GM12878 (cell line): ENCODE measurements around the gene DLG1. TPM values are rescaled to one million over a fixed set of nuclear protein-coding genes. Genes with fewer than 3 reads are reported as not detected.

Experiments used
- ATAC-seq: fragments of 200-7000 bp; cut with Tn5 transposase; 3 replicates; pipeline ENCODE4 v1.9.1; 2020; ENCODE audit warnings: mild to moderate bottlenecking, moderate library complexity
- BruUV-seq: library from RNA; stranded (reverse); fragments of 400-500 nt; replicated peaks from 2 replicates; lab custom pipeline; 2021; lab: Mats Ljungman, UMichigan
- CTCF ChIA-PET: fragments of 300-600 bp; sonication (Branson Sonifier 250); formaldehyde crosslinking; extraction: SDS; loops from one replicate; lab custom pipeline; 2021; ENCODE audit warnings: inconsistent platforms; lab: Yijun Ruan, JAX
- POLR2A ChIA-PET: fragments of 350-600 bp; formaldehyde crosslinking; extraction: SDS; loops from one replicate; lab custom pipeline; 2021; ENCODE audit warnings: inconsistent platforms; lab: Charles Lee
- RAD21 ChIA-PET: fragments of 300-600 bp; sonication (Branson Sonifier 250); formaldehyde crosslinking; loops from one replicate; lab custom pipeline; 2023; ENCODE audit warnings: antibody characterized with exemption; ENCODE audit not compliant: unreplicated experiment; lab: Charles Lee
- SMC1A ChIA-PET: fragments of 300-600 bp; sonication (Branson Sonifier 250); formaldehyde crosslinking; loops from one replicate; lab custom pipeline; 2023; ENCODE audit not compliant: unreplicated experiment, uncharacterized antibody; lab: Charles Lee
- DNase-seq: peaks from one replicate; pipeline ENCODE4 v3.0.0-alpha.2; 2011; ENCODE audit warnings: low read depth, low spot score
- FAIRE-seq: peaks from 3 replicates; lab custom pipeline; 2011; peaks lifted over from hg19 to GRCh38; lab: Jason Lieb, UNC
- H2AFZ ChIP-seq: 2 replicates; pipeline ENCODE4 v1.6.0; 2011; ENCODE audit warnings: low read depth, low read length, control low read depth; ENCODE audit not compliant: control insufficient read depth
- H3K27ac ChIP-seq: 2 replicates; pipeline ENCODE4 v1.5.1; 2011; ENCODE audit warnings: control low read depth; ENCODE audit not compliant: control insufficient read depth, insufficient read depth
- H3K27me3 ChIP-seq, 2 experiments: replicated peaks in 1 of 2; 2 replicates each; pipeline versions ENCODE4 v1.6.0 to v1.6.1; 2011; ENCODE audit warnings: low read length in 1 of 2; ENCODE audit not compliant: control insufficient read depth in 2 of 2, insufficient read depth in 2 of 2
- H3K36me3 ChIP-seq, 2 experiments: 2 replicates each; pipeline ENCODE4 v1.5.1; 2011; ENCODE audit warnings: low read length in 1 of 2; ENCODE audit not compliant: control insufficient read depth in 2 of 2, insufficient read depth in 2 of 2
- H3K4me1 ChIP-seq: 2 replicates; pipeline ENCODE4 v1.6.1; 2011; ENCODE audit warnings: mild to moderate bottlenecking, low read length, moderate library complexity, mixed read lengths; ENCODE audit not compliant: control insufficient read depth, insufficient read depth
- H3K4me2 ChIP-seq: 2 replicates; pipeline ENCODE4 v1.6.0; 2011; ENCODE audit warnings: control low read depth; ENCODE audit not compliant: control insufficient read depth, insufficient read depth
- H3K4me3 ChIP-seq: fragments of 200-600 bp; sonication (generic); 2 replicates; pipeline ENCODE4 v1.5.1; 2016
- H3K79me2 ChIP-seq: 2 replicates; pipeline ENCODE4 v1.6.0; 2011; ENCODE audit warnings: low read length; ENCODE audit not compliant: control insufficient read depth, insufficient read depth
- H3K9ac ChIP-seq: 2 replicates; pipeline ENCODE4 v1.8.0; 2011; ENCODE audit warnings: low read length, control low read depth, mixed read lengths; ENCODE audit not compliant: control insufficient read depth, insufficient read depth
- H3K9me3 ChIP-seq: replicated peaks from 3 replicates; pipeline ENCODE4 v1.5.1; 2011; ENCODE audit warnings: mild to moderate bottlenecking, low read length; ENCODE audit not compliant: control insufficient read depth, insufficient read depth
- H4K20me1 ChIP-seq: 2 replicates; pipeline ENCODE4 v1.6.0; 2011; ENCODE audit not compliant: control insufficient read depth, insufficient read depth
- ATF2 ChIP-seq: IDR thresholded peaks from 2 replicates; pipeline ENCODE4 v1.6.1; 2012; ENCODE audit warnings: low read length, inconsistent platforms
- BMI1 ChIP-seq: fragments of 450-650 bp; IDR thresholded peaks from 2 replicates; pipeline ENCODE4 v1.6.1; 2016; ENCODE audit warnings: mild to moderate bottlenecking, moderate library complexity, borderline replicate concordance
- CHD2 ChIP-seq: IDR thresholded peaks from 2 replicates; pipeline ENCODE4 v1.6.1; 2011; ENCODE audit warnings: low read depth, low read length, improper control_type of control experiment, borderline replicate concordance
- EED ChIP-seq: sonication (generic); IDR thresholded peaks from 2 replicates; pipeline ENCODE4 v1.6.1; 2016; ENCODE audit warnings: antibody characterized with exemption, low read depth
- HCFC1 ChIP-seq: fragments of 150-350 bp; IDR thresholded peaks from 2 replicates; pipeline ENCODE4 v1.6.1; 2014; ENCODE audit warnings: low read length
- HDGF ChIP-seq: fragments of 450-650 bp; IDR thresholded peaks from 2 replicates; pipeline ENCODE4 v1.6.1; 2016; ENCODE audit warnings: antibody characterized with exemption
- IRF3 ChIP-seq: fragments of 450-650 bp; IDR thresholded peaks from 2 replicates; pipeline ENCODE4 v1.6.1; 2014; ENCODE audit warnings: mild to moderate bottlenecking
- NBN ChIP-seq: fragments of 450-650 bp; IDR thresholded peaks from 2 replicates; pipeline ENCODE4 v1.6.1; 2016
- NFIC ChIP-seq: IDR thresholded peaks from 2 replicates; pipeline ENCODE4 v1.6.1; 2012; ENCODE audit warnings: low read depth, mild to moderate bottlenecking, inconsistent platforms, low read length, moderate library complexity
- PML ChIP-seq: IDR thresholded peaks from 2 replicates; pipeline ENCODE4 v1.6.1; 2012; ENCODE audit warnings: low read length, inconsistent platforms
- RELA ChIP-seq: fragments of 450-650 bp; IDR thresholded peaks from 2 replicates; pipeline ENCODE4 v1.8.0; 2014; ENCODE audit warnings: borderline replicate concordance; ENCODE audit not compliant: partially characterized antibody
- SIN3A ChIP-seq: IDR thresholded peaks from 2 replicates; pipeline ENCODE4 v1.6.1; 2012; ENCODE audit warnings: low read depth, low read length, improper control_type of control experiment
- SPI1 ChIP-seq: IDR thresholded peaks from 2 replicates; pipeline ENCODE4 v1.6.1; 2011; ENCODE audit warnings: low read depth, mild to moderate bottlenecking, low read length, moderate library complexity, borderline replicate concordance; ENCODE audit not compliant: insufficient read depth
- ZBED1 ChIP-seq: IDR thresholded peaks from 2 replicates; pipeline ENCODE4 v1.6.1; 2016; ENCODE audit warnings: borderline replicate concordance
- ZBTB11 ChIP-seq: fragments of 450-650 bp; formaldehyde crosslinking; IDR thresholded peaks from 2 replicates; pipeline ENCODE4 v1.5.0; 2022; ENCODE audit warnings: mild to moderate bottlenecking, missing genetic modification characterization
- WGBS: methylation state at CpG from one replicate; pipeline ENCODE4 v1.1.6; 2016; ENCODE audit warnings: low lambda C conversion rate; ENCODE audit not compliant: insufficient replicate concordance, insufficient coverage; ENCODE audit errors: missing lambda C conversion rate; 5-methylcytosine and 5-hydroxymethylcytosine counted together
- in situ Hi-C: fragments of 300-500 bp; cut with MboI; formaldehyde crosslinking; loops from 9 replicates; pipeline ENCODE4 v1.14.3; 2018; ENCODE audit warnings: mixed read lengths
- intact Hi-C: fragments of 100-400 bp; cut with micrococcal nuclease; formaldehyde crosslinking; loops from one replicate; pipeline ENCODE4 v1.14.2; 2022; ENCODE audit not compliant: unreplicated experiment
- polyA plus RNA-seq, 11 experiments: library from polyadenylated mRNA; depleted of rRNA in 4 of 11; unstranded in 6 of 11; stranded (reverse) in 5 of 11; fragments of >200 nt; fragmentation: Nextera tagmentation in 4 of 11; fragmentation: Illumina TruSeq in 1 of 11; extraction: Ambion mirVana in 4 of 11; extraction: Trizol in 1 of 11; gene quantifications; 1 replicate in 1 of 11; 2 replicates in 10 of 11; pipeline versions ENCODE4 v1.2.1 to v1.2.3, GENCODE V29; 2011 to 2016; ENCODE audit warnings: inconsistent platforms in 2 of 11, missing spikeins in 2 of 11, low read depth in 1 of 11
- total RNA-seq, 4 experiments: library from RNA; depleted of rRNA in 3 of 4; stranded (reverse); fragments of >200 nt in 3 of 4; fragmentation: Illumina TruSeq in 1 of 4; extraction: Trizol in 1 of 4; gene quantifications; 2 replicates each; pipeline versions ENCODE4 v1.2.1 to v1.2.3, GENCODE V29; 2013 to 2021

DLG1 gene
- total and polyA plus RNA-seq, 10 of the 15 experiments (the other 5 are each of a cell fraction or from before 2014, with no cell fraction given) = 9.2 to 63.1 (median 40.1) TPM

- ATAC-seq = no peak
- ChIA-PET RAD21 (no interaction called here), SMC1A (no interaction called here), POLR2A (interaction anchor here (1.1 kb wide), 1 partner anchor 9 kb away, joined by 3 read pairs; no protein-coding TSS in a partner anchor), CTCF (interaction anchor here (0.6 kb wide), 1 partner anchor 44 kb away, joined by 3 read pairs; no protein-coding TSS in a partner anchor)
- Histone ChIP-seq H2AFZ (no peak overlapping the region), H3K27ac (no peak overlapping the region), H3K79me2 (no peaks in the 10 kb centered on the region), H3K9me3 (no peaks in the 10 kb centered on the region), H3K4me3 (no peak overlapping the region), H3K4me1 (no peaks in the 10 kb centered on the region), H3K4me2 (no peak overlapping the region), H4K20me1 (no peaks in the 10 kb centered on the region), H3K36me3 (no peaks in the 10 kb centered on the region), H3K27me3 (no peaks in the 10 kb centered on the region), H3K9ac (no peak overlapping the region)
- in situ Hi-C loops = no loop called here
- no peak for DNase-seq
- WGBS = 91% methylated on average over 6 of the region's 6 CpGs
- no TSS peak for BruUV-seq
- no peak for FAIRE-seq
- intact Hi-C loops = no loop called here
- TF ChIP-seq BMI1 (no peak), PML (no peak), SPI1 (no peak), SIN3A (no peak), ZBED1 (no peak), NFIC (no peak), ATF2 (no peak), CHD2 (no peak)
Measured at GRCh38 chr3:197014024-197014423, 284.4 kb downstream of the DLG1 start.

- FAIRE-seq (no peak), ATAC-seq (no peak), DNase-seq (no peak)
- no peak overlapping the region for H3K4me2 ChIP-seq
- intact Hi-C loops = no loop called here
- H3K4me1 ChIP-seq = no peaks in the 10 kb centered on the region
- no peak overlapping the region for H3K9ac ChIP-seq
- H3K27ac ChIP-seq = no peak overlapping the region
- 73% methylated on average over 7 of the region's 7 CpGs for WGBS
- H3K27me3 ChIP-seq = no peaks in the 10 kb centered on the region
- CTCF ChIA-PET = interaction anchor here (0.7 kb wide), 1 partner anchor 17 kb away, joined by 3 read pairs; the partner anchor contains the start of gene MELTF
- RAD21 ChIA-PET = no interaction called here
- in situ Hi-C loops = no loop called here
- POLR2A ChIA-PET = no interaction called here
- no peaks in the 10 kb centered on the region for H4K20me1 ChIP-seq
- no peaks in the 10 kb centered on the region for H3K9me3 ChIP-seq
- no peaks in the 10 kb centered on the region for H3K36me3 ChIP-seq
- BruUV-seq = no TSS peak
- SMC1A ChIA-PET = no interaction called here
- H2AFZ ChIP-seq = no peak overlapping the region
- H3K4me3 ChIP-seq = no peak overlapping the region
- H3K79me2 ChIP-seq = no peaks in the 10 kb centered on the region
- TF ChIP-seq EED (no peak), RELA (no peak), NBN (no peak), IRF3 (no peak), ZBTB11 (CRISPR knock-in tag) (no peak), HDGF (no peak), HCFC1 (no peak)
Measured at GRCh38 chr3:197012540-197012883, 285.9 kb downstream of the DLG1 start.
